Middle frontal gyrus (tissue), 1 donor: ENCODE results near the gene MAB21L1.

ENCODE experiments used
- DNase-seq: peaks from one replicate; pipeline ENCODE4 v3.0.0-alpha.2; 2015; ENCODE audit warnings: low spot score; ENCODE audit errors: extremely low spot score

The MAB21L1 gene

GRCh38 chr13:35479706-35480105 is 3.2 kb upstream of the MAB21L1 start:
- no peak for DNase-seq

GRCh38 chr13:35479038-35479492 is 2.6 kb upstream of the MAB21L1 start:
- DNase-seq, result no peak

GRCh38 chr13:35478271-35479037 is 2.0 kb upstream of the MAB21L1 start:
- DNase-seq, result no peak

DNA sequence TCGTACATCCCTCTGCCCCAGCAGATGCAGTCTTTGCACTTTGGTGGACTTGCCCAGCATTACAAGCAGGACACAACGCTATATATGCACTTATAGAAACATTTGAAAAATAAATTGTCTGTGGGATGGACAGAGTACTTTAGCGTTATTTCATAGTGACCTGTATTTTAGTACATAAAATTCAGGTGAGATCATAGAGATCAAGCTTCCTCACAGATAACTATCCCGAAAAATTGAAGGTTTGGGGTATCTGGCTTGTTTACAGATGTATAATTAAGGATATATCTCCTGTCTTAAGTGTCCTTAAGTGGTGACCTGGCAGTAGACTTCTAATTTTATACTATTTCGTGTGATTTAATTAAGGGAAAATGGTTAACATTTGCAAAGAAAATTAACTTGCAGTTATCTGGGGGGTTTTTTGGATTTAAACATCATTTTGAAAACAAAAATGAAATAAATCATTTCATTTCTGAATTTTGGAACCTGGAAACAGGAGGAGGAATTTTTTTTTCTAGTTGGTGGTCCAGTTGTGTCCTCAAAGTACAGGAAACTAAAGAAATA is 977 bp upstream of the MAB21L1 start:
- DNase-seq, result no peak

DNA sequence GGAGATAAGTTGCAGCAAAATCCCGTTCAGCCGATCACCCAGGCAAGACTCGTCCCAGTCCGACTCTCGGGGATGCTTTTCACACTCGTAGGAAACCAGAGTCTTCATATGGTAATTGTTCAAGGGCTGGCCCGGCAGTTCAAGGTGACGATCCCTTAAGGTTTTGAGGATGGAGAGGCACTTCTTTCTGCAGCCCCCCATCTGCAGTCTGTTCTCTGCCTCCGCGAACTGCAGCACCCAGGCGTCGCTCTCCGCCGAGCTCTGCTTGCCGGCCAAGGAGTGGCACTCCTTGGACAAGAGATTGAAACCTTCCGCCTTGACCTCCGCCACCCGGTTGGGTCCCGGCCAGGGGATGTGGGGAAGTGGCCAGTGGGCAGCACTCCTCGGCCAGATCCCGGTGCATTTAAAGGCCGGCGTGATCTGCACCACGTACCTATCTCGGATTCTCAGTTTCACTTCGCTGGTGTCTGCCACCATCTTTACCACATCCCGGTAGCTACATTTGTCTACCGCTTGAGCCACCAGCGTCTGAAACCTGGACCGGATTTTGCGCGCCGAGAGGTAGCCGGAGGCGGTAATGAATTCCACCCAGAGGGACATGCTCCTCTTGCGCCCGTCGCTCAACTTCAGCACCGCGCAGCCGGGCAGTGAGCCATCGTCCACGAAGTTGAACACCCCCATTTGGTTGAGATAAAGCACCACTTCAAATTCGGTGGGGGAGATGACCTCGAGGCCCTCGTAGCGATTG is 1.1 kb downstream of the MAB21L1 start:
- DNase-seq, result no peak

DNA sequence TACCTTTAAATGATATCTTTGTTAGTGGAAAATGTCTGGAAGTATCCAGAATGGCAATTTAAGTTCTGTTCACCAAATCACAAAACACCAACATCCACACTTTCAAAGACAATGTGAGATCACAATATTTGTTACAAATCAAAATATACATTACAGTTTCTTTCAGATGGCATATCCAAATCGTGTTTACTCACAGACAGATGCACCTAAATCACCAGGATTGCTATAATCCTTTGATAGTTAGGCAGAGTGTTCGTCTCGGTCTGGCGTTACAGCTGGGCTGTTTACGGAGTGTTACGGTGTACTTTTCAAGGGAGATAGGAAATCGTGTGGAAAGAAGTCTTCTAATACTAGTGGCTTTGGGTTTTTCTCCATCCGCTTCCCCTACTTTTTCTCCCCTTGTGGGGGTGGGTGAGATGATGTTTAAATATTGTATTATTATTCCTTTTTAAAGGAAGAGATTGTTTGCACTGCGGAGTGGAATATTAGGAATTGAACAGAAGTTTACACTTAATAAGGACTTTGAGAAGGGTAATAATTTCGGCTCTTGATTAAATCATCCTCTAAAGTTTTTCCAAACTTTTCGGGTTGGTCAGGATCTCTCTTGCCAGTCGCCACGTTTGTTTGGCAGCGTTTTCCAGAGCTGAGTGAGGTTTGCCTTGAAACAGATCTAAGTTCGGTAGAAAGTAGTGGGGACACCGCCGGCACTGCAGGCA is 1.8 kb downstream of the MAB21L1 start:
- no peak for DNase-seq

- no peak for DNase-seq
Measured at GRCh38 chr13:35473802-35474201, 2.7 kb downstream of the MAB21L1 start.

DNA sequence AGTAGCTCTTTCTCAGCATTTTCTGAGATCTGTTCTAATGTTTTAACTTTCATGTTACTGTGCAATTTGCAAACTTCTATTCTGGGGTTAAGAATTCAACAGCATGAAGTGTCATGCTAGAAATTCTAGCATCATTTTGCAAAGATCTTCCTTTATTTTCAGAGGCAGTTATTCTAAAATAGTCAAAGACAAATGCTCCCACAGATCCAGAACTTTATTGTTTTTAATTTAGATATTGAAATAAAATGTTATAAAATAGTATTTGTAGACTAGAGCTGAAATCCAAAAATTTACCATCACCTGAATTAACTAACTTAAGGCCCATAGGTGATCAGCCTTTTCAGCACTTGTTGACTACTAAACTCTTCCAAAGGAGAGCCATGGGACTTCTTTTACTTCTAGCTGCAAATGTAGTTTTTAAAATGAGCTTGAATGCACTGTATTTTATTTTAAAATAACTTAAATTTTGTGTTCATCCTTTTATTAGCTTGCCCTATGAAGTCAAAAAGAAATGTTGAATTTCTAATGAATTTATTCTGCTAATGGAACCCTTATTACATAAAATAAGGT is 3.2 kb downstream of the MAB21L1 start:
- no peak for DNase-seq

- no peak for DNase-seq
Measured at GRCh38 chr13:35472323-35472881, 4.1 kb downstream of the MAB21L1 start.

- DNase-seq, result no peak
Measured at GRCh38 chr13:35471706-35472322, 4.7 kb downstream of the MAB21L1 start.

- DNase-seq, result no peak
Measured at GRCh38 chr13:35470671-35471661, 5.5 kb downstream of the MAB21L1 start.

DNA sequence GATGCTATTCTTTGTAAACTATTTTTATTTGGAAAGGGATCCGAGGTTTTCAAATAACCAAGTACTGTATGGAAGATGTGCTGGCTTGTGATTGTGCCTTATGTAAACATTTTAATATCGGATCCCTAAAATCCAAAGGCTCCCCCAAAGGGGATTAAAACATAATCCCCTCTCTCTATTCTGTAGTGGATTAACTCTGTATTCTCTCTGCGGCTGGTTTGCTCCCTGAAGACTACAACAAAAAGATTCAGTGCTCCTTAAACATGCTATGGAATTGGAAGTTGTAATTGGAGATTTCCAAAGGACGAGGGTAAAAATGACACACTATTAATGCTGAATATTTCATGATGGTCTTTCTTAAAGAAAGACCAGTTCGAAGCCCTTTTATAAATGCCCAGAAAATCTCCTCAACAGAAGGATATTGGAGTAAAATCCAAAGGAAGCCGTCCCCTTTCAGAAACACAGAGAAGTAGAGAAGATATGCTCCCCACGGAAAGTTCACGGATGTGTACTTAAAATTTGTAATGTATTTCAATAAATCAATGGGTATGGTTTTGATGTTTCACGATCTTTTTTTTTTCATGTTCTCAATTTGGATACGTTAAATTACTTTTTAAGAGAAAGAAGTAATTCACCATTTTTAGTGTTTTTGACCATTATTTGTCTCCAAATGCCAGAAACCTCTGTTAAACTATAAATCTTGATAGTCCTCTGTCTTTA is 6.5 kb downstream of the MAB21L1 start:
- DNase-seq, result no peak

DNA sequence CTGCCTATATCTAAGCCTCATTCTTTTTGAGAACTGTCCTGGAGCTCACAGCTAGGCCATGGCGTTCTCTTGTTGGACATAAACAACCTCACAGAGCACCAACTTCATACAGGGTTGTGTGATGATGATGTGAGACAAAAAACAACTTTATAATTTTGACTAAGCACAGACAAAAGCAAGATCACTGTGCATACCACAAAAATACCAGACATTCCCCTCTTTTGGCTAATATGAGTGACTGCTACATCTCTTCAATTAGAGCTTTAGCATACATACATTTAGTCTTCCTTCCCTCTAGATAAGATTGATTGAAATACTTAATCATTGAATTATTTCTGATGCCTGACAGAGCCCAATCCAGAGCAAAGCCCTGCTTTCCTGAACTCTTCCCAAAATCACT is 8.3 kb downstream of the MAB21L1 start:
- no peak for DNase-seq

GRCh38 chr13:35465371-35465770 is 11.1 kb downstream of the MAB21L1 start:
- DNase-seq, result no peak

DNA sequence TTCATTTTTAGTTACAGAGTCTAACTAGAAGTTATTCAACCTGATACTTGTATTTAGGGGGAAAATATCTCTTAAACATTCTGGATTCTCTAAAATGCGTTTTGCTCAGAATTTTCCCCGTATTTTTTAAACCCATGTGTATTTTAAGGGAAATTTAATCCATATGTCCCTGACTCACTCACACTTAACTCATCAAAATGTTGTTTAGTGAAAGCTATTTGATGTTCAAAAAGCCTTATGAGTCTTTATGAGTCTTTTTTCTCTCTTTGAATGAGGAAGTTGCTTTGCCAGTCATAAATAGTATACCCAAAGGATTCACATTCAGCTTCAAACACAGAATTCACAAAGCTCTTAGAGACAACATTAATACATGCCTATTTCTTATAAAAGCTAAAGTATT is 16.4 kb downstream of the MAB21L1 start:
- no peak for DNase-seq

GRCh38 chr13:35457258-35457657 is 19.2 kb downstream of the MAB21L1 start:
- no peak for DNase-seq

DNA sequence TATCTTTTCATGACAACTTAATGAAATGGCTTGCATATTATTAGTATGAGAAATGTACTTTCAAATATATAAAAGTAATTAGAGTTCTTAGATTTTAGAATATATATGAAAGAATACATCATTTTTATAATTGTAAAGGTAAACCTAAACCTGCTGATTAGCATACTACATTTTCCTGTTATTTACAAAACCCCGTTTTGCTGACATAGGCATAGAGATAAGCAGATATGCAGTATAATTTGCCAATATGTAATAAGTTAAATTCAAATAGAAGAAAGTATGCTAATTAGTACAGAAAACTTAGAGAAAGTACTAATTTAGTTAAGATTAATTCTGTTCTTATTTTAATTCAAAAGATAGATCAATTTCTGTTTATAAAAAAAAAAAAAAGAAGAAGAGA is 21.5 kb downstream of the MAB21L1 start:
- DNase-seq, result no peak

- no peak for DNase-seq
Measured at GRCh38 chr13:35449821-35450220, 26.7 kb downstream of the MAB21L1 start.

- no peak for DNase-seq
Measured at GRCh38 chr13:35448465-35448864, 28.0 kb downstream of the MAB21L1 start.
